ENCODE measurements around the gene SMS. TPM values are rescaled to one million over a fixed set of nuclear protein-coding genes. Genes with fewer than 3 reads are reported as not detected.
A peak's percentile ranks its signal among the peaks of the same experiment; 100 is the strongest.

SMS gene
- total and polyA plus RNA-seq, 8 donors = 9.6 to 75.8 (median 46.3) TPM

- H3K4me3 ChIP-seq = no peak overlapping the region
- no peaks in the 10 kb centered on the region for H3K9me3 ChIP-seq
- no peaks in the 10 kb centered on the region for H3K27me3 ChIP-seq
- DNase-seq = no peak
- TF ChIP-seq POLR2A (IDR thresholded peaks at IDR 0.05) = no peak
- intact Hi-C loops (cut with DNase I; ENCODE audit: low total_unique reads) = no loop called here
- peaks cover 0 to 5% (median 0%) of the 10 kb centered on the region in 4 donors for H3K4me1 ChIP-seq
- 69 to 93% (median 88%) methylated on average over 4 of the region's 4 CpGs for WGBS, 5 donors
- H3K27ac ChIP-seq = no peak overlapping the region
- peaks cover 0 to 55% (median 39%) of the 10 kb centered on the region in 4 donors for H3K36me3 ChIP-seq
These were observed 48.9 kb downstream of the SMS start for GRCh38 chrX:21989384-21989783.

- WGBS, 5 donors = 80 to 93% (median 84%) methylated on average over 8 of the region's 8 CpGs
These were observed 50.3 kb downstream of the SMS start for GRCh38 chrX:21990832-21991231.

GRCh38 chrX:21991504-21991903 is 51.0 kb downstream of the SMS start:
- intact Hi-C loops (cut with DNase I; ENCODE audit: low total_unique reads) = no loop called here
- no peak for DNase-seq
- Histone ChIP-seq H3K36me3 (peaks cover 0 to 55% (median 35%) of the 10 kb centered on the region in 4 donors), H3K4me1 (no peaks in the 10 kb centered on the region), H3K27me3 (no peaks in the 10 kb centered on the region), H3K27ac (no peak overlapping the region), H3K9me3 (no peaks in the 10 kb centered on the region), H3K4me3 (no peak overlapping the region)
- WGBS, 5 donors = 84 to 100% (median 89%) methylated on average over 3 of the region's 3 CpGs
- TF ChIP-seq CTCF (IDR thresholded peaks at IDR 0.05) (no peak), EP300 (IDR thresholded peaks at IDR 0.05) (no peak), POLR2AphosphoS5 (IDR thresholded peaks at IDR 0.05) (no peak), POLR2A (IDR thresholded peaks at IDR 0.05) (no peak)

More at GRCh38 chrX:21990832-21991231, 50.3 kb downstream of the SMS start:
- no peak for TF ChIP-seq CTCF (IDR thresholded peaks at IDR 0.05)
- no peak for TF ChIP-seq EP300 (IDR thresholded peaks at IDR 0.05)
- no peak for TF ChIP-seq POLR2A (IDR thresholded peaks at IDR 0.05)
- no peak for TF ChIP-seq POLR2AphosphoS5 (IDR thresholded peaks at IDR 0.05)
- Histone ChIP-seq H3K4me1 (no peaks in the 10 kb centered on the region), H3K4me3 (no peak overlapping the region), H3K36me3 (peaks cover 0 to 55% (median 35%) of the 10 kb centered on the region in 4 donors), H3K9me3 (no peaks in the 10 kb centered on the region), H3K27ac (no peak overlapping the region), H3K27me3 (no peaks in the 10 kb centered on the region)
- intact Hi-C loops (cut with DNase I; ENCODE audit: low total_unique reads) = no loop called here
- no peak for DNase-seq

- no peaks in the 10 kb centered on the region for H3K9me3 ChIP-seq
- DNase-seq = peak in 1 of 2 donors; percentile 36
- TF ChIP-seq CTCF (IDR thresholded peaks at IDR 0.05) (no peak), POLR2A (IDR thresholded peaks at IDR 0.05) (no peak)
- WGBS, 5 donors = 69 to 79% (median 77%) methylated on average over 8 of the region's 8 CpGs
- peaks cover 0 to 45% (median 26%) of the 10 kb centered on the region in 4 donors for H3K36me3 ChIP-seq
- H3K27me3 ChIP-seq = no peaks in the 10 kb centered on the region
- intact Hi-C loops (cut with DNase I; ENCODE audit: low total_unique reads) = no loop called here
- H3K27ac ChIP-seq = peak overlapping the region in 3 of 5 donors; percentile 29 to 60 (median 38)
- H3K4me3 ChIP-seq = no peak overlapping the region
- no peaks in the 10 kb centered on the region for H3K4me1 ChIP-seq
These were observed 52.8 kb downstream of the SMS start for GRCh38 chrX:21993265-21993664.

- peak overlapping the region in 2 of 5 donors; percentile 18 to 43 for H3K27ac ChIP-seq
- H3K4me1 ChIP-seq = no peaks in the 10 kb centered on the region
- peaks cover 0 to 3% (median 0%) of the 10 kb centered on the region in 4 donors for H3K9me3 ChIP-seq
- DNase-seq = peak in 1 of 2 donors; percentile 29
- TF ChIP-seq EP300 (IDR thresholded peaks at IDR 0.05) (no peak), POLR2AphosphoS5 (IDR thresholded peaks at IDR 0.05) (no peak), CTCF (IDR thresholded peaks at IDR 0.05) (no peak), POLR2A (IDR thresholded peaks at IDR 0.05) (no peak)
- 75 to 84% (median 80%) methylated on average over 9 to 10 of the region's 10 CpGs for WGBS, 5 donors
- intact Hi-C loops (cut with DNase I; ENCODE audit: low total_unique reads) = no loop called here
- H3K36me3 ChIP-seq = peaks cover 0 to 19% (median 13%) of the 10 kb centered on the region in 4 donors
- no peak overlapping the region for H3K4me3 ChIP-seq
- no peaks in the 10 kb centered on the region for H3K27me3 ChIP-seq
These were observed 56.5 kb downstream of the SMS start for GRCh38 chrX:21996872-21997455.

Measured in stomach (tissue), 9 donors.